HG03565 (cell line): ENCODE data around the gene FBXL16.
A peak's percentile ranks its signal among the peaks of the same experiment; 100 is the strongest.
"Not testable (repeated sequence)": the region's sequence is repeated elsewhere in the genome, so short reads cannot be mapped to it uniquely, and the experiment has no call there.

Source experiments
- ATAC-seq: cut with Tn5 transposase; IDR thresholded peaks from one replicate; pipeline ENCODE4 v1.9.1; 2021; ENCODE audit warnings: mild to moderate bottlenecking, moderate library complexity; ENCODE audit not compliant: unreplicated experiment

FBXL16 gene

GRCh38 chr16:705431-706188 is at the start of gene FBXL16:
Gene FBXL16 (minus strand): TSS chr16:705801. CDS start chr16:697405, 8,396 bp downstream.
- no peak for ATAC-seq

GRCh38 chr16:754656-755055 is 49.1 kb upstream of the FBXL16 start:
- ATAC-seq: no peak

GRCh38 chr16:754121-754607 is 48.6 kb upstream of the FBXL16 start:
- not testable (repeated sequence) for ATAC-seq

- no peak for ATAC-seq
These were observed 46.4 kb upstream of the FBXL16 start for GRCh38 chr16:752007-752312.

GRCh38 chr16:751152-752006 is 45.8 kb upstream of the FBXL16 start:
- no peak for ATAC-seq

GRCh38 chr16:750485-750884 is 44.9 kb upstream of the FBXL16 start:
- no peak for ATAC-seq

- ATAC-seq: no peak
These were observed 43.4 kb upstream of the FBXL16 start for GRCh38 chr16:749010-749409.

GRCh38 chr16:747978-748746 is 42.6 kb upstream of the FBXL16 start:
- ATAC-seq: no peak

GRCh38 chr16:746637-747036 is 41.0 kb upstream of the FBXL16 start:
- no peak for ATAC-seq

GRCh38 chr16:745739-746138 is 40.1 kb upstream of the FBXL16 start:
- ATAC-seq: no peak

GRCh38 chr16:743794-744500 is 38.3 kb upstream of the FBXL16 start:
- ATAC-seq: no peak

GRCh38 chr16:742894-743293 is 37.3 kb upstream of the FBXL16 start:
- not testable (repeated sequence) for ATAC-seq

- ATAC-seq: no peak
These were observed 36.5 kb upstream of the FBXL16 start for GRCh38 chr16:741986-742629.

- ATAC-seq: peak; percentile 70
These were observed 35.3 kb upstream of the FBXL16 start, which contains the start of gene CIAO3 for GRCh38 chr16:740764-741505. Gene CIAO3 (minus strand): TSS chr16:740997. CDS start chr16:740985, 12 bp downstream.

- ATAC-seq: peak; percentile 1
These were observed 34.8 kb upstream of the FBXL16 start for GRCh38 chr16:740459-740763.

- no peak for ATAC-seq
These were observed 34.2 kb upstream of the FBXL16 start for GRCh38 chr16:739560-740458.

- ATAC-seq: no peak
These were observed 31.4 kb upstream of the FBXL16 start for GRCh38 chr16:736936-737481.

GRCh38 chr16:735982-736453 is 30.4 kb upstream of the FBXL16 start:
- ATAC-seq: no peak
